ENCODE data around the gene TIAM2.

The TIAM2 gene

GRCh38 chr6:155061381-155061780, 66.3 kb downstream of the TIAM2 start:
- no peak for DNase-seq (ENCODE audit: low read depth in 2 of 2)

GRCh38 chr6:155062866-155063341, 67.8 kb downstream of the TIAM2 start:
- DNase-seq (ENCODE audit: low read depth in 2 of 2) = no peak

- DNase-seq (ENCODE audit: low read depth in 2 of 2) = no peak
Measured at GRCh38 chr6:155064303-155064702, 69.2 kb downstream of the TIAM2 start.

DNA sequence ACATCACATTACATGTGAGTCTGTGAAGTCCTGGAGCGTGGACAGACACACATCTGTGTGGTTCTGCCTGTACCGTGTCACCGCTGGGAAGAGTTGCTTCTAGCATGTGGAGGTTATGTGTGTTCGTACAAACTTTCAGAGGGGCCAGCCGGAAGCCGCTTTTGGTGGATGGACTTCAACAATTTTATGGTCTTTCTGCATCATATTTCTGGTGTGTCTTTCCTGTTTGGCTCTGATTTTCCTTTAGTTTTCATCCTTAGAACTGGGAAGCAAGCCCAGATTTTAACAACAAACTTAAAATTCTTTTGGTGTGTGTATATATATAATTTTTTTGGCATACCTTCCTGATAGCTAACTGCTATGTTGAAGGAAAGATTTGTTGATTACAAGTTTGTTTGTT, 71.2 kb downstream of the TIAM2 start:
- DNase-seq (ENCODE audit: low read depth in 2 of 2) = no peak

DNA sequence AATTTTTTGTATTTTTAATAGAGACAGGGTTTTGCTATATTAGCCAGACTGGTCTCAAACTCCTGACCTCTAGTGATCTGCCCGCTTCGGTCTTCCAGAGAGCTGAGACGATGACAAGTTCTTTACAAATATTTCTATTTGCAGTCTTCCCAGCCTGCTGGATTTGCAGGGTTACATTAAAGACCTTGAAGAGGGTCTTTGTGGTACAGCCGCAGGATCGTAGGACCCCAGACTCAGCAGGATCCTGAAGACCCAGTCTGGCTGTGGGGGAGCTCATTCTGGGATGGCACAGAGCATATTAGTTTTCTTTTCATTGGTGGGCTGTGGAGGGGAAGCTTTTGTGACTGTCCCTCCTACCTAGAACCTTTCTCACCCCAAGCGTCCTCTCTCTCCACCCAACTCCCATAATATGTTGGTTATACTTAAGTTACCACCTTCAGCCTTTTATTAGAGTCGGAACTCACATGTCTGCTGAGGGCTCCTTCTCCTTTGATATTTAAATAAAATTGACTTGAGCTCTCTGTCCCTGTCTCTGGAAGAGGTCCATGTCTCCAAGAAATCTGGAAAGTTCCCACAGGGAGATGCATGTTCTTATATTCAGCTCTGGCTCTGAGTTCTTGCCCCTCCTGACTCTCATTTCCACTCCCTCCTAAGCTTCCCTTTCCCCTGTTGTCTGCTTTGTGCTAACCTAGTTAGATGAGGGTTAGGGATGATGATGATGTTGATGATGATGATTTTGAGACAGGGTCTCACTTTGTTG, 72.0 kb downstream of the TIAM2 start:
- DNase-seq (ENCODE audit: low read depth in 2 of 2) = no peak

DNA sequence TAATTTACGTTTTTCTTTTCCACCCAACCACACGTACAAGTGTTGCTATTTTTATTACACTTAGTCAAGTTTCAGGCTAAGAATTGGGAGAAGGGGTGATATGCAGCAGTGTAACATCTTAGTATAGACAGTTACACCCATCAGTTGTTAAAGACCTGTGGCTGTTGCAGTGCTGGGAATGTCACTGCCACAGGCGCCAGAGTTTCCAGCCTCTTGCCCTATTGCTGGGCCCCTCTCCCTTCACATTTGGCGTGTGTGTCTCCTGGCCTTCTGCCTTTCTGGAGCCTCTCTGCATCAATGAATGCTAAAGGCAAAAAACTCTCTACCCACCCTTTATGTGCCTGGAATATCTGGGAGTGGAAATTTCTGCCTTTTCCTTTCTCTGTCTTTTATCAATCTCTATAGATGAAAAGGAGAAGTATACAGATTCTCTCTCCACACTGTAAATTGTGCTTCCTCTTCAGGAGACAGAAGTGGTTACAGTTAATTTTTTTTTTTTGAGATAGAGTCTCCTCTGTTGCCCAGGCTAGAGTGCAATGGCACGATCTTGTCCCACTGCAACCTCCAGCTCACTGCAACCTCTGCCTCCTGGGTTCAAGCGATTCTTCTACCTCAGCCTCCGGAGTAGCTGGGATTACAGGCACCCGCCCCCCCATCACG, 73.0 kb downstream of the TIAM2 start:
- DNase-seq (ENCODE audit: low read depth in 2 of 2) = no peak

GRCh38 chr6:155069543-155069942, 74.4 kb downstream of the TIAM2 start:
- no peak for DNase-seq (ENCODE audit: low read depth in 2 of 2)

- no peak for DNase-seq (ENCODE audit: low read depth in 2 of 2)
Measured at GRCh38 chr6:155075930-155076695, 81.0 kb downstream of the TIAM2 start.

- DNase-seq (ENCODE audit: low read depth in 2 of 2) = no peak
Measured at GRCh38 chr6:155077331-155077730, 82.2 kb downstream of the TIAM2 start.

DNA sequence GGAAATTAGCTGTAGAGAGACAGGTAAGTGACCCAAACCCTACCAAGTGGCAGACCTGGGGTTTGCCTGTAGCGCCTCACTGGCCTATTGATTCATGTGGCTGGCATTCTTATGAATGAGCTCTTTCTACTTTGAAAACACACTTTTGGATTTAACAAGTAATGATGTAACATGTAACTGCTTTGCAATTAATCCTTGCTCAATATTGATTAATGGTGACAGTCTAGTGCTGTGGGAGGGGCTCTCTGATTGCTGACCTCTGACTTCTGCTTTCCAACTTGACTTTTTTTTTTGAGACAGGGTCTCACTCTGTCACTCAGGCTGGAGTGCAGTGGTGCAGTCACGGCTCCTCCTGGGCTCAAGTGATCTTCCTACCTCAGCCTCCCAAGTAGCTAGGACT, 82.7 kb downstream of the TIAM2 start:
- no peak for DNase-seq (ENCODE audit: low read depth in 2 of 2)

GRCh38 chr6:155078331-155078745, 83.2 kb downstream of the TIAM2 start:
- no peak for DNase-seq (ENCODE audit: low read depth in 2 of 2)

DNA sequence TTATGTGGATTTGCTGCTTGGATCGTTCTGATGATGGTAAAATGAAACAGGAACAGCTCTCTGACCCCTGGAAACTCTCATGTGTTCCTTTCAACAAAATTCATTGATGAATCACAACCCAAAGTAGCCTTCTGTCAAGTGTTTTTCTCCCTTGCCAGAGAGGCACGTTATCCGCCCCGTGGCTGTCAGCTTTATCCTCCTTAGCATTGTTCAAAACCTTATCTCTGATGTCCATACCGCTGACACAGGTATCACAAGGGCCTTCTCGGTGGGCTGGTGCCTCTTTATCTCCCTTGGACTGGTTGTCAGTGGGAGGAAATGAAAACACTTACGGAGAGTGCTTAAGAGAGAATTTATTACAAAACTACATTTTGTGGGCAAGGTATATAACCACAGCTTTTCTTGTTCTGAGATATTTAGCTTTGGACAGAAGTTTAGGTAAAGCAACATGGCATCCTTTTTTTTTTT, 84.9 kb downstream of the TIAM2 start:
- DNase-seq (ENCODE audit: low read depth in 2 of 2) = no peak

DNA sequence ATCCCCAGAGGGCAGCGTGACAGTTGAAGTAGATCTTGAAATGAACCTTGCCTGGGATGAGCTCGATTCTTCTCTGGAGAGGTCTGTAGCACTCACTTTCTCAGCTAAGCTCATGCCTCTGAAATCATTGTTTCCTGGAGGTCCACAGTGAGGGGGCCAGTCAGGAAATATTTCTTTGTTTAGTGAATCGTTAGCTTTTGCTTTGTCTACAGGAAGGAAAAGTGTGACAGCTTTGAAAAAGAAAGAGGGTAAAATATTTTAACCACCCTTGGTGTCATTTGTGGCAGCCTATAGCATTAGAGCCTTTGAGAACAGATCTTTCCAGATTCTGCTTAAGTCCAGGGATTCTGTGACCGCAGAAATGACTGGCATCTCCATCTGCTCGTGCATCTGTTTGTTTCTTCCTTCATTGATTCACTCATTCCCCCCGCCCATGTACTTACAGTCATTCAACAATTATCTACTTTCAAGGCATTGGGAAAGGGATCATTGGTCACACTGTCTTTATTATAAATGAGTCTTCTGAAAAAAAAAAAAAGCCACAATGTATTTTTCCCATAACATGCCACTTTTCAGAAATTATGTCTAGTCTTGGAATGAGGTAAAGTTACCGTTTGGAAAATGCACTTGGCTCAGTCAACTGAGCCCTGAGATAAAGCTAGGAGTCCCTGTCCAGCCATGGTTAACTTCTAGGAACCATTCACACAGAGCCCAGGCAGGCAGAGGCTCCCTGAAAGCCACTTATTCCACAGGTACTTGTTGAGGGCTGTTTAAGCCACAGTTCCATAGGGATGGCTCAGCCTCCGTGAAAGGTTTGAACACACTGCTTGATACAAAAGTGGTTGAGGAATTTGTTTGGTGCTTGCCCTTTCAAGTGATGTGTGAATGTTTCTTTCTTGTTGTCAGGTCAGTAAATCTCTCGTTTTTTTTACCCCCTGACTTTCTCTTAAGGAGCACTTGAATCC, 86.0 kb downstream of the TIAM2 start:
- DNase-seq (ENCODE audit: low read depth in 2 of 2) = no peak

DNA sequence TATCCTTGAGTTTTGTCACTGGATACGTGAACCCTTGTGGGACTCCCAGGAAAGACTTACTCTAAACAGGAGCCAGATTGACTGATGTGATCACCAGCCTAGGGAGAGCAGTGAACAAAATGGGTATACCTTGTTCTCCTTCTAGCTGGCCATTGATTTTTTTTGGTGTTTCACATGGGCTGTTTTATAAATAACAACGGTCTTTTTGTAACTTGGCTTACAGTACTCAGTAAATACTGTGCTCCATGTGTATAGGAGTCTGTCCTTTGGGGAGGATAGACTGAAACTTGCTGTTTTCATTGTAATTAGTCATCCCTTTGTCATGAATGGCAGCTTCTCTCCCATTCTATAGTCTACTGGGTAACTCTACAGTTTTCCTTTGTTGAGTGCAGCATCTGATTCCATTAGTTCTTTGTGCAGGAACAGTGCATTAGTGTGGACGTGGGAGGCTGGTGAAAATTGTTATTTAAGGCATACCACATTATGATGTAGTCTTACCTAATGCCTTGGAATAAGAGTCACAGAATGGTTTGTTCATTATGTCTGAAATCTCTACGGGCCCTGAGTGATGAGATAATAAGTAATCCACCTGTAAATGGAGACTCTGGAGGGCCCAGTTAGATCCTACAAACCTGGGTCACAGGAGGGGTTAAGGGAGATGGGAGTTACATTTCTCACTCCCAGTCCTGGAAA, 89.5 kb downstream of the TIAM2 start:
- no peak for DNase-seq (ENCODE audit: low read depth in 2 of 2)

GRCh38 chr6:155085582-155086257, 90.6 kb downstream of the TIAM2 start:
- no peak for DNase-seq (ENCODE audit: low read depth in 2 of 2)

DNA sequence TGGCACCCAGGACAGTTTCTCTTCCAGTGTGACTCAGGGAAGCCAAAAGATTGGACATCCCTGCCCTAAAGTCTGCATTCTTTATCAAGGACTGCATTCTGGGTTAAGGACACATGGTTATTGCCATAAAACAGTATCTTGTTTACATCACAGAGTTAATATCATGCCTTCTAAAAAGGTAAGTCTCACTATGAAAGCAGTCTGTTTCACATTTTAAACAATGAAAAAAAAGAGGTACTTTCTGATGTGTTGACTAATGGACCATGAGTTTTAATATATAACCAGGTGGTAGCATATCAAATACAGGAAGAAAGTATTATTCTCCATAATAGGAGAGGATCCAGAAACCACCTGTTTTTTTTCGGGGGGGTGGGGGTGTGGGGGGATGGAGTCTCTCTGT, 93.7 kb downstream of the TIAM2 start:
- no peak for DNase-seq (ENCODE audit: low read depth in 2 of 2)

- DNase-seq (ENCODE audit: low read depth in 2 of 2) = no peak
Measured at GRCh38 chr6:155089746-155090145, 94.6 kb downstream of the TIAM2 start.

DNA sequence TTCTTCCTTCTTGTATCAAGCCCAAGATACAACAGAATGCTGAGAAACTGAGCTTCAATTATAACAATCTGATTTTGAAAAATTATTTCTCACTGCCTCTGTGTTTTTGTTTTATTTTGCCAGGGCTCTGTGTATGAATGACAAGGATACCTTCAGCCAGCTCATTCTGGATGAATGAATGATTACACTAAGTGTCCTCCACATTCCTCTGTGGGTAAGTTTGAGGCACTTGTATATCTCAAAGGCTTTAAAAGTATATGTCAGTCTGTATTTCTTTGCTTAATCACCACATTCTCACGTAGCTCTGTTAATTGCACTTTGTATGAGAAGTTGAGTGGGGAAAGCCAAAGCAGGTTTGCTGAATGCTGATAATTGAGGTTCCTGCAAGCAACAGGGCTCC, 95.1 kb downstream of the TIAM2 start:
- DNase-seq (ENCODE audit: low read depth in 2 of 2) = no peak

DNA sequence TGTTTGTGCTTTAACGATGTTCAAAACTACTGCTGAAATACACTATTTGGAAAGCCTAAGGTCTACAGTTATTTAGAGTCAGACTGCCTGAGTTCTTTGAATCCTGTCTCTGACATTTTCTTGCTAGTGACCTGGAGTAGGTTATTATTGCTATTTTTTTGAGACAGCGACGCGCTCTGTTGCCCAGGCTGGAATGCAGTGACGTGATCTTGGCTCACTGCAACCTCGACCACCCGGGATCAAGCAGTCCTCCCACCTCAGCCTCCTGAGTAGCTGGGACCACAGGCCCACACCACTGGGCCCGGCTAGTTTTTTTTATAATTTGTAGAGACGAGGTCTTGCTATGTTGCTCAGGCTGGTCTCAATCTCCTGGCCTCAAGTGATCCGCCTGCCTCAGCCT, 96.6 kb downstream of the TIAM2 start:
- DNase-seq (ENCODE audit: low read depth in 2 of 2) = no peak

DNA sequence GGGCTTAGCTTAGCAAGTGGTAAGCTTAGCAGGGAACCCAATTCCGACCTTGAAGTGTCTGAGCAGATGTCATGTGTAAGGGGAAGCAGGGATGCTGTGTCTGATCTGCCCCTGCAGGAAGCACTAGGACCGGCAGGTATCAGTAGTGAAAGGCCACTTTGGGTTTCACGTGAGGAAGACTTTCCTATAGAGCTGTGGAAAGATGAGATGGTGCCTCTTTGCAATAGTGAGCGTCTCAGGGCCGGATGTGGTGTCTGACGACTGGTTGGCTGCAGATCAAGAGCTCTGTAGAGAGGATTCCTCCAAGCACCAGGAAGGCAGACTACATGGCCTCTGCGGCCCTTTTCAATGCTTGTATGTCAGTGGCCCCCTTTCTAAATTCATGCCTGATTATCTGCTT, 98.3 kb downstream of the TIAM2 start:
- peak; percentile 5 to 8 for DNase-seq (ENCODE audit: low read depth in 2 of 2)
